H1 (cell line): ENCODE data around the gene ATE1. TPM values are rescaled to one million over a fixed set of nuclear protein-coding genes. Genes with fewer than 3 reads are reported as not detected.
A peak's percentile ranks its signal among the peaks of the same experiment; 100 is the strongest.

Experiments used
- CTCF ChIA-PET: fragments of 300-600 bp; sonication (Branson Sonifier 250); formaldehyde crosslinking; loops from one replicate; lab custom pipeline; 2021; ENCODE audit not compliant: partially characterized antibody; lab: Charles Lee
- POLR2A ChIA-PET: fragments of 300-600 bp; sonication (Branson Sonifier 250); formaldehyde crosslinking; loops from one replicate; lab custom pipeline; 2021; ENCODE audit warnings: inconsistent platforms; ENCODE audit not compliant: partially characterized antibody; lab: Charles Lee
- DNase-seq, 2 experiments: peaks; one replicate each; pipeline versions ENCODE4 v3.0.0 to v3.0.0-alpha.2; 2010 to 2022; ENCODE audit warnings: low spot score in 2 of 2, low read depth in 1 of 2, mixed read lengths in 1 of 2
- FAIRE-seq: peaks from 2 replicates; lab custom pipeline; 2011; peaks lifted over from hg19 to GRCh38; lab: Jason Lieb, UNC
- H2AFZ ChIP-seq: 2 replicates; pipeline ENCODE4 v1.8.1; 2012; ENCODE audit warnings: low read length, inconsistent platforms
- H2AK5ac ChIP-seq: 2 replicates; pipeline ENCODE4 v1.6.1; 2013; ENCODE audit warnings: low read depth, low read length
- H2BK120ac ChIP-seq: replicated peaks from 2 replicates; pipeline ENCODE3; 2013; ENCODE audit warnings: low read depth, low read length, inconsistent platforms
- H2BK12ac ChIP-seq: 2 replicates; pipeline ENCODE4 v1.6.1; 2013; ENCODE audit warnings: low read depth, low read length
- H2BK15ac ChIP-seq: 2 replicates; pipeline ENCODE4 v1.6.1; 2013; ENCODE audit warnings: low read length
- H2BK20ac ChIP-seq: 2 replicates; pipeline ENCODE4 v1.6.1; 2013; ENCODE audit warnings: low read length
- H2BK5ac ChIP-seq: 2 replicates; pipeline ENCODE4 v1.6.1; 2013; ENCODE audit warnings: low read depth, low read length
- H3K14ac ChIP-seq: 2 replicates; pipeline ENCODE4 v1.6.1; 2013; ENCODE audit warnings: inconsistent platforms; ENCODE audit not compliant: insufficient read length
- H3K18ac ChIP-seq: 2 replicates; pipeline ENCODE4 v1.6.1; 2013; ENCODE audit warnings: low read length; ENCODE audit errors: extremely low read depth
- H3K23ac ChIP-seq: 2 replicates; pipeline ENCODE4 v1.6.1; 2013; ENCODE audit warnings: inconsistent platforms; ENCODE audit not compliant: insufficient read length
- H3K23me2 ChIP-seq: 2 replicates; pipeline ENCODE4 v1.6.1; 2013; ENCODE audit warnings: low read depth, low read length
- H3K27ac ChIP-seq: 2 replicates; pipeline ENCODE4 v1.6.1; 2011; ENCODE audit warnings: low read depth, low read length, inconsistent platforms
- H3K27me3 ChIP-seq, 4 experiments: replicated peaks in 1 of 4; 1 replicate in 1 of 4; 2 replicates in 3 of 4; pipeline versions ENCODE4 v1.6.1 to v1.8.1; 2011 to 2013; ENCODE audit warnings: low read length in 3 of 4, mild to moderate bottlenecking in 3 of 4, inconsistent platforms in 2 of 4, mixed read lengths in 2 of 4, moderate library complexity in 1 of 4; ENCODE audit not compliant: control insufficient read depth in 3 of 4, insufficient read depth in 3 of 4; ENCODE audit errors: extremely low read depth in 1 of 4
- H3K36me3 ChIP-seq, 4 experiments: 2 replicates each; pipeline versions ENCODE4 v1.6.1 to v1.8.1; 2011 to 2013; ENCODE audit warnings: mild to moderate bottlenecking in 4 of 4, low read length in 3 of 4, moderate library complexity in 2 of 4, control low read depth in 1 of 4, inconsistent platforms in 1 of 4; ENCODE audit not compliant: insufficient read depth in 4 of 4, control insufficient read depth in 2 of 4
- H3K4ac ChIP-seq: replicated peaks from 2 replicates; pipeline ENCODE3; 2013; ENCODE audit warnings: low read length, low read depth, mixed read lengths, inconsistent platforms; ENCODE audit not compliant: insufficient read length
- H3K4me1 ChIP-seq, 4 experiments: replicated peaks in 1 of 4; 1 replicate in 1 of 4; 2 replicates in 3 of 4; pipeline versions ENCODE4 v1.6.1 to v1.8.1; 2011 to 2013; ENCODE audit warnings: low read length in 3 of 4, inconsistent platforms in 2 of 4, mixed read lengths in 1 of 4; ENCODE audit not compliant: insufficient read depth in 4 of 4, control insufficient read depth in 3 of 4
- H3K4me2 ChIP-seq, 2 experiments: 2 replicates each; pipeline versions ENCODE4 v1.6.1 to v1.8.1; 2011 to 2013; ENCODE audit warnings: low read depth in 2 of 2, low read length in 2 of 2, control low read depth in 1 of 2, inconsistent platforms in 1 of 2, mild to moderate bottlenecking in 1 of 2; ENCODE audit not compliant: insufficient read depth in 1 of 2
- H3K4me3 ChIP-seq, 4 experiments: fragments of 200-600, 300-600 bp in 1 of 4; sonication (generic), shearing (Covaris generic), sonication (Bioruptor Twin) in 1 of 4; 2 replicates each; pipeline versions ENCODE4 v1.5.1 to v1.8.1; 2011 to 2016; ENCODE audit warnings: low read length in 4 of 4, low read depth in 3 of 4, control low read depth in 2 of 4, inconsistent platforms in 2 of 4, mild to moderate bottlenecking in 2 of 4, mixed read lengths in 1 of 4, moderate library complexity in 1 of 4; ENCODE audit not compliant: insufficient read depth in 2 of 4; ENCODE audit errors: extremely low read depth in 1 of 4
- H3K56ac ChIP-seq: replicated peaks from 2 replicates; pipeline ENCODE3; 2013; ENCODE audit warnings: low read depth, mild to moderate bottlenecking, mixed read lengths, low read length, inconsistent platforms; ENCODE audit not compliant: insufficient read length
- H3K79me1 ChIP-seq: 2 replicates; pipeline ENCODE4 v1.6.1; 2013; ENCODE audit warnings: low read depth, low read length, control low read depth
- H3K79me2 ChIP-seq, 2 experiments: 2 replicates each; pipeline versions ENCODE4 v1.6.1 to v1.8.1; 2012 to 2013; ENCODE audit warnings: low read length in 2 of 2, mild to moderate bottlenecking in 2 of 2, inconsistent platforms in 1 of 2; ENCODE audit not compliant: insufficient read depth in 2 of 2, control insufficient read depth in 1 of 2
- H3K9ac ChIP-seq, 4 experiments: replicated peaks in 1 of 4; 1 replicate in 1 of 4; 2 replicates in 3 of 4; pipeline versions ENCODE4 v1.6.1 to v1.8.1; 2011 to 2013; ENCODE audit warnings: low read depth in 3 of 4, low read length in 3 of 4, control low read depth in 2 of 4, mild to moderate bottlenecking in 2 of 4, moderate library complexity in 2 of 4, inconsistent platforms in 1 of 4; ENCODE audit errors: extremely low read depth in 1 of 4
- H3K9me3 ChIP-seq, 2 experiments: 2 replicates each; pipeline versions ENCODE4 v1.6.1 to v1.8.1; 2012 to 2013; ENCODE audit warnings: mild to moderate bottlenecking in 2 of 2, moderate library complexity in 2 of 2, control low read depth in 1 of 2, inconsistent platforms in 1 of 2, low read depth in 1 of 2, low read length in 1 of 2, mixed read lengths in 1 of 2; ENCODE audit not compliant: insufficient read depth in 2 of 2
- H4K20me1 ChIP-seq, 2 experiments: replicated peaks in 1 of 2; 2 replicates each; pipeline versions ENCODE3 to v1.8.1; 2011 to 2013; ENCODE audit warnings: inconsistent platforms in 2 of 2, low read length in 2 of 2, mild to moderate bottlenecking in 1 of 2; ENCODE audit not compliant: insufficient read depth in 2 of 2, control insufficient read depth in 1 of 2
- H4K5ac ChIP-seq: 2 replicates; pipeline ENCODE4 v1.6.1; 2013; ENCODE audit warnings: low read length, low read depth, mixed read lengths, inconsistent platforms; ENCODE audit not compliant: insufficient read length
- H4K8ac ChIP-seq: 2 replicates; pipeline ENCODE4 v1.8.0; 2013; ENCODE audit warnings: mild to moderate bottlenecking, moderate library complexity, low read length, inconsistent platforms; ENCODE audit not compliant: insufficient read depth; ENCODE audit errors: extremely low read depth
- H4K91ac ChIP-seq: replicated peaks from 2 replicates; pipeline ENCODE3; 2013; ENCODE audit warnings: low read length, mixed read lengths, inconsistent platforms; ENCODE audit not compliant: insufficient read length
- JUN ChIP-seq: IDR thresholded peaks from 2 replicates; pipeline ENCODE4 v1.6.1; 2011; ENCODE audit warnings: low read depth, mild to moderate bottlenecking, improper control_type of control experiment, low read length
- MAX ChIP-seq: IDR thresholded peaks from 2 replicates; pipeline ENCODE4 v1.6.1; 2012; ENCODE audit warnings: inconsistent platforms
- POU5F1 ChIP-seq: IDR thresholded peaks from 2 replicates; pipeline ENCODE4 v1.6.1; 2011; ENCODE audit warnings: low read depth, mild to moderate bottlenecking, low read length, moderate library complexity
- RAD21 ChIP-seq, 2 experiments: IDR thresholded peaks in 1 of 2; conservative IDR thresholded peaks in 1 of 2; 2 replicates each; pipeline ENCODE4 v1.6.1; 2011; ENCODE audit warnings: low read depth in 2 of 2, low read length in 2 of 2, improper control_type of control experiment in 1 of 2, inconsistent platforms in 1 of 2, mild to moderate bottlenecking in 1 of 2, moderate library complexity in 1 of 2
- SP2 ChIP-seq: IDR thresholded peaks from 2 replicates; pipeline ENCODE4 v1.6.1; 2012; ENCODE audit warnings: mild to moderate bottlenecking, low read length, inconsistent platforms
- TEAD4 ChIP-seq: IDR thresholded peaks from 2 replicates; pipeline ENCODE4 v1.6.1; 2012; ENCODE audit warnings: low read depth, low read length, inconsistent platforms, mixed read lengths
- YY1 ChIP-seq: IDR thresholded peaks from 2 replicates; pipeline ENCODE4 v1.6.1; 2011; ENCODE audit warnings: low read depth, mild to moderate bottlenecking, low read length
- WGBS, 2 experiments: shearing (Covaris generic) in 1 of 2; methylation state at CpG; one replicate each; pipeline versions ENCODE4 v1.1.6 to v1.1.7; 2013 to 2015; ENCODE audit warnings: low lambda C conversion rate in 2 of 2, mixed read lengths in 2 of 2, inconsistent platforms in 1 of 2, low coverage in 1 of 2, missing lambda C conversion rate in 1 of 2; ENCODE audit not compliant: insufficient replicate concordance in 2 of 2, insufficient coverage in 1 of 2, insufficient read length in 1 of 2; ENCODE audit errors: extremely low coverage in 1 of 2, missing lambda C conversion rate in 1 of 2; 5-methylcytosine and 5-hydroxymethylcytosine counted together
- polyA plus RNA-seq, 7 experiments: library from polyadenylated mRNA; depleted of rRNA in 3 of 7; stranded (reverse) in 5 of 7; unstranded in 2 of 7; fragments of >200 nt in 5 of 7; fragments of 200-250 nt in 2 of 7; gene quantifications; 1 replicate in 5 of 7; 2 replicates in 1 of 7; 4 replicates in 1 of 7; pipeline versions ENCODE4 v1.2.1 to v1.2.3, GENCODE V29; 2011 to 2013; ENCODE audit warnings: missing spikeins in 2 of 7, mixed read lengths in 2 of 7
- total RNA-seq: library from RNA; stranded (reverse); fragmentation: NEBNext Ultra II Directional; extraction: Animal tissue kit (Norgen Biotek cat#: 25700); gene quantifications from 2 replicates; pipeline ENCODE4 v1.2.1, GENCODE V29; 2021
- TF ChIP-seq, protein P1 (sequence below), 3 experiments: IDR thresholded peaks; 1 replicate in 2 of 3; 2 replicates in 1 of 3; pipeline versions ENCODE4 v1.5.1 to v1.6.1; 2011; ENCODE audit warnings: low read length in 3 of 3, mild to moderate bottlenecking in 3 of 3, inconsistent platforms in 2 of 3, low read depth in 1 of 3, moderate library complexity in 1 of 3; ENCODE audit not compliant: insufficient read depth in 1 of 3; ENCODE audit errors: control extremely low read depth in 1 of 3
- TF ChIP-seq, protein P2 (sequence below): IDR thresholded peaks from 2 replicates; pipeline ENCODE4 v1.6.1; 2012; ENCODE audit warnings: inconsistent platforms

ATE1 gene
- total and polyA plus RNA-seq, 2 of the 8 experiments (the other 6 are each of a cell fraction or from before 2014, with no cell fraction given) = 8.8 to 26.9 TPM

DNA sequence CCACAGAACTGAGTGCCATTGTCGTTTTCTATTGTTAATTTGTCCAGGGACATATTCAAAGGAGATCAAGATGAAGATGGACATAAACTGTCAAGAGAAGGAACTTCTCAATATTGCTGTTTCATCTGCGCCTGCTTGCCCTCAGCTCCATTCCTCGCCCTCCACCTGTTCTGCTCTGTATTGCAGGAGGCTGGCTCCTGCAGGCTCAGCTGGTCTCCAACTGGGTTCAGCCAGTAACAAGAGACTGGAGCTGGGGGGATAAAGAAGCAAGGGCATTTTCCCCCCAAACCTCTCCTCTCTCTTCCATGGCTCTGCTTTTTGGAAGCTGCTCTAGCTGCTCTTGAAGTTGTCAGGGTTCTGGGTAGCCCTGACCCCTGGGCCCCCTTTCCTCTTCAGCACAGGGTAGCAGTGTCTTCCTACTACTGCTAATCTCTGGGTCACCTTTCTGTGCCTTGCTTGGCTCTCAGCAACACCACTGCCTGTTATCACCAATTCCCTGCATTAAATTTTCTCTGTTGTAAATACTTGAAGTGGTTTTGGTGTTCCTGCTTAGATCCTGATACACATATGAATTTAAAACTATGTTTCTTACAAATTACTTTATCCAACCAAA, 180.6 kb downstream of the ATE1 start:
- H3K56ac ChIP-seq = no peak overlapping the region
- no peak overlapping the region for H2BK20ac ChIP-seq
- no peak for TF ChIP-seq POU5F1
- TF ChIP-seq RAD21 (IDR thresholded peaks at IDR 0.05 in 1 of 2, conservative IDR thresholded peaks at IDR 0.05 in 1 of 2; ENCODE audit: low read depth in 2 of 2, low read length in 2 of 2) = peak in 1 of 2 experiments; percentile 16; a peak in 1 of 4 replicates
- TF ChIP-seq MAX = peak; percentile 42; the same call in 1 of the 2 replicates
- no peak for TF ChIP-seq SP2
- no peak for TF ChIP-seq YY1
- TF ChIP-seq, protein P1, sequence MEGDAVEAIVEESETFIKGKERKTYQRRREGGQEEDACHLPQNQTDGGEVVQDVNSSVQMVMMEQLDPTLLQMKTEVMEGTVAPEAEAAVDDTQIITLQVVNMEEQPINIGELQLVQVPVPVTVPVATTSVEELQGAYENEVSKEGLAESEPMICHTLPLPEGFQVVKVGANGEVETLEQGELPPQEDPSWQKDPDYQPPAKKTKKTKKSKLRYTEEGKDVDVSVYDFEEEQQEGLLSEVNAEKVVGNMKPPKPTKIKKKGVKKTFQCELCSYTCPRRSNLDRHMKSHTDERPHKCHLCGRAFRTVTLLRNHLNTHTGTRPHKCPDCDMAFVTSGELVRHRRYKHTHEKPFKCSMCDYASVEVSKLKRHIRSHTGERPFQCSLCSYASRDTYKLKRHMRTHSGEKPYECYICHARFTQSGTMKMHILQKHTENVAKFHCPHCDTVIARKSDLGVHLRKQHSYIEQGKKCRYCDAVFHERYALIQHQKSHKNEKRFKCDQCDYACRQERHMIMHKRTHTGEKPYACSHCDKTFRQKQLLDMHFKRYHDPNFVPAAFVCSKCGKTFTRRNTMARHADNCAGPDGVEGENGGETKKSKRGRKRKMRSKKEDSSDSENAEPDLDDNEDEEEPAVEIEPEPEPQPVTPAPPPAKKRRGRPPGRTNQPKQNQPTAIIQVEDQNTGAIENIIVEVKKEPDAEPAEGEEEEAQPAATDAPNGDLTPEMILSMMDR (IDR thresholded peaks at IDR 0.05; ENCODE audit: control extremely low read depth in 1 of 3, insufficient read depth in 1 of 3, low read depth in 1 of 3, low read length in 3 of 3) = peak in 1 of 3 experiments; percentile 13; a peak in 1 of 4 replicates
- TF ChIP-seq JUN = no peak
- TF ChIP-seq, protein P2, sequence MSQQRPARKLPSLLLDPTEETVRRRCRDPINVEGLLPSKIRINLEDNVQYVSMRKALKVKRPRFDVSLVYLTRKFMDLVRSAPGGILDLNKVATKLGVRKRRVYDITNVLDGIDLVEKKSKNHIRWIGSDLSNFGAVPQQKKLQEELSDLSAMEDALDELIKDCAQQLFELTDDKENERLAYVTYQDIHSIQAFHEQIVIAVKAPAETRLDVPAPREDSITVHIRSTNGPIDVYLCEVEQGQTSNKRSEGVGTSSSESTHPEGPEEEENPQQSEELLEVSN = peak; percentile 38; the same call in 1 of the 2 replicates
- TF ChIP-seq TEAD4 = no peak

More for the DNA sequence above, 180.6 kb downstream of the ATE1 start:
- Histone ChIP-seq H3K9me3 (no peaks in the 10 kb centered on the region), H3K27me3 (no peaks in the 10 kb centered on the region), H3K4me3 (no peak overlapping the region), H2BK15ac (no peak overlapping the region), H2BK12ac (no peak overlapping the region), H2AK5ac (no peak overlapping the region), H3K18ac (no peak overlapping the region), H3K36me3 (no peaks in the 10 kb centered on the region), H4K8ac (peak overlapping the region; percentile 48; the same call in 1 of the 2 replicates), H2BK5ac (no peak overlapping the region), H3K79me1 (no peaks in the 10 kb centered on the region; the same call in 1 of the 2 replicates), H3K4me2 (no peak overlapping the region), H3K9ac (no peak overlapping the region), H2AFZ (no peak overlapping the region), H3K4me1 (peaks cover 0 to 5% (median 0%) of the 10 kb centered on the region in 4 experiments; a peak in 2 of 7 replicates), H3K79me2 (no peaks in the 10 kb centered on the region), H3K23me2 (no peaks in the 10 kb centered on the region), H4K5ac (no peak overlapping the region), H4K20me1 (no peaks in the 10 kb centered on the region), H3K23ac (no peak overlapping the region), H2BK120ac (no peak overlapping the region), H3K4ac (no peak overlapping the region), H4K91ac (no peak overlapping the region), H3K27ac (no peak overlapping the region), H3K14ac (no peak overlapping the region)
- ChIA-PET POLR2A (no interaction called here), CTCF (interaction anchor here (0.6 to 1.3 kb wide), 5 partner anchors 13 to 1261 kb away, joined by 3 to 6 read pairs (median 5); partner anchors contain the start of genes ACADSB and IKZF5)
- 79% methylated on average over 3 of the region's 3 CpGs; no CpG with 5 or more reads in 1 of the 2 experiments for WGBS, 2 experiments
- FAIRE-seq (peak; percentile 70), DNase-seq (no peak)
